Smooth muscle cell (in vitro differentiated cells): Measurements from ENCODE around the gene TUT1. TPM values are rescaled to one million over a fixed set of nuclear protein-coding genes. Genes with fewer than 3 reads are reported as not detected.

Source experiments
- DNase-seq: peaks from one replicate; lab custom pipeline; 2025; ENCODE audit not compliant: unreplicated experiment; lab: John Stamatoyannopoulos, UW
- H2AFZ ChIP-seq: fragments of 200-600 bp; sonication (generic); 2 replicates; pipeline ENCODE4 v1.6.0; 2016; ENCODE audit warnings: antibody characterized with exemption, low read depth, mild to moderate bottlenecking
- H3F3A ChIP-seq: fragments of 200-600 bp; sonication (generic); 2 replicates; pipeline ENCODE4 v1.6.0; 2017; ENCODE audit warnings: antibody characterized with exemption, low read depth
- H3K27ac ChIP-seq: fragments of 200-600 bp; sonication (generic); 2 replicates; pipeline ENCODE4 v1.5.1; 2016; ENCODE audit warnings: low read depth, mild to moderate bottlenecking
- H3K27me3 ChIP-seq: fragments of 200-600 bp; sonication (generic); 2 replicates; pipeline ENCODE4 v1.6.1; 2016; ENCODE audit warnings: low read depth, mild to moderate bottlenecking
- H3K36me3 ChIP-seq: fragments of 200-600 bp; sonication (generic); 2 replicates; pipeline ENCODE4 v1.5.1; 2016; ENCODE audit warnings: low read depth
- H3K4me1 ChIP-seq: fragments of 200-600 bp; sonication (generic); 2 replicates; pipeline ENCODE4 v1.5.1; 2016; ENCODE audit warnings: low read depth
- H3K4me2 ChIP-seq: fragments of 200-600 bp; sonication (generic); 2 replicates; pipeline ENCODE4 v1.6.0; 2016; ENCODE audit warnings: mild to moderate bottlenecking
- H3K4me3 ChIP-seq: fragments of 200-600 bp; sonication (generic); 2 replicates; pipeline ENCODE4 v1.5.1; 2016; ENCODE audit warnings: mild to moderate bottlenecking
- H3K79me2 ChIP-seq: fragments of 200-600 bp; sonication (generic); 2 replicates; pipeline ENCODE4 v1.6.0; 2016; ENCODE audit warnings: low read depth, mild to moderate bottlenecking
- H3K9ac ChIP-seq: fragments of 200-600 bp; sonication (generic); 2 replicates; pipeline ENCODE4 v1.6.0; 2016; ENCODE audit warnings: low read depth
- H3K9me3 ChIP-seq: fragments of 200-600 bp; sonication (generic); replicated peaks from 2 replicates; pipeline ENCODE4 v1.5.1; 2016; ENCODE audit warnings: low read depth
- H4K20me1 ChIP-seq: fragments of 200-600 bp; sonication (generic); 2 replicates; pipeline ENCODE4 v1.6.0; 2016; ENCODE audit warnings: low read depth
- CTCF ChIP-seq: fragments of 200-600 bp; sonication (generic); IDR thresholded peaks from 2 replicates; pipeline ENCODE4 v1.5.1; 2017; ENCODE audit warnings: borderline replicate concordance, mild to moderate bottlenecking, antibody characterized with exemption; ENCODE audit not compliant: insufficient read depth, poor library complexity, severe bottlenecking
- WGBS: methylation state at CpG from one replicate; pipeline ENCODE4 v1.1.7; 2016; ENCODE audit warnings: low lambda C conversion rate; 5-methylcytosine and 5-hydroxymethylcytosine counted together
- polyA plus RNA-seq: library from polyadenylated mRNA; unstranded; fragments of >200 nt; fragmentation: Nextera tagmentation; extraction: Ambion mirVana; gene quantifications from 2 replicates; pipeline ENCODE4 v1.2.1, GENCODE V29; 2016
- total RNA-seq: library from RNA; depleted of rRNA; stranded (reverse); fragments of >200 nt; gene quantifications from 2 replicates; pipeline ENCODE4 v1.2.3, GENCODE V29; 2014

The TUT1 gene, protein sequence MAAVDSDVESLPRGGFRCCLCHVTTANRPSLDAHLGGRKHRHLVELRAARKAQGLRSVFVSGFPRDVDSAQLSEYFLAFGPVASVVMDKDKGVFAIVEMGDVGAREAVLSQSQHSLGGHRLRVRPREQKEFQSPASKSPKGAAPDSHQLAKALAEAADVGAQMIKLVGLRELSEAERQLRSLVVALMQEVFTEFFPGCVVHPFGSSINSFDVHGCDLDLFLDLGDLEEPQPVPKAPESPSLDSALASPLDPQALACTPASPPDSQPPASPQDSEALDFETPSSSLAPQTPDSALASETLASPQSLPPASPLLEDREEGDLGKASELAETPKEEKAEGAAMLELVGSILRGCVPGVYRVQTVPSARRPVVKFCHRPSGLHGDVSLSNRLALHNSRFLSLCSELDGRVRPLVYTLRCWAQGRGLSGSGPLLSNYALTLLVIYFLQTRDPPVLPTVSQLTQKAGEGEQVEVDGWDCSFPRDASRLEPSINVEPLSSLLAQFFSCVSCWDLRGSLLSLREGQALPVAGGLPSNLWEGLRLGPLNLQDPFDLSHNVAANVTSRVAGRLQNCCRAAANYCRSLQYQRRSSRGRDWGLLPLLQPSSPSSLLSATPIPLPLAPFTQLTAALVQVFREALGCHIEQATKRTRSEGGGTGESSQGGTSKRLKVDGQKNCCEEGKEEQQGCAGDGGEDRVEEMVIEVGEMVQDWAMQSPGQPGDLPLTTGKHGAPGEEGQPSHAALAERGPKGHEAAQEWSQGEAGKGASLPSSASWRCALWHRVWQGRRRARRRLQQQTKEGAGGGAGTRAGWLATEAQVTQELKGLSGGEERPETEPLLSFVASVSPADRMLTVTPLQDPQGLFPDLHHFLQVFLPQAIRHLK
- total RNA-seq (3.0 and 5.5 TPM in 2 replicates), polyA plus RNA-seq (15.9 and 18.6 TPM in 2 replicates)

GRCh38 chr11:62591448-62592145, at the start of gene TUT1:
TSS of gene TUT1 (minus strand) at chr11:62591523. CDS start at chr11:62591485, 38 bp downstream.
- Histone ChIP-seq H3K36me3 (no peaks in the 10 kb centered on the region), H3K27me3 (no peaks in the 10 kb centered on the region), H3K79me2 (peaks cover 18% of the 10 kb centered on the region), H3K4me1 (no peaks in the 10 kb centered on the region), H2AFZ (peak within 1 kb of the TSS; percentile 80), H3K27ac (peak within 1 kb of the TSS; percentile 90), H3K4me3 (peak within 1 kb of the TSS; percentile 84), H3K9me3 (no peaks in the 10 kb centered on the region), H3K4me2 (peak within 1 kb of the TSS; percentile 91), H3K9ac (peak within 1 kb of the TSS; percentile 92), H3F3A (peaks cover 14% of the 10 kb centered on the region), H4K20me1 (no peaks in the 10 kb centered on the region)
- under 1% methylated on average over 58 of the region's 58 CpGs for WGBS
- no peak for TF ChIP-seq CTCF
- DNase-seq: peak; percentile 77

DNA sequence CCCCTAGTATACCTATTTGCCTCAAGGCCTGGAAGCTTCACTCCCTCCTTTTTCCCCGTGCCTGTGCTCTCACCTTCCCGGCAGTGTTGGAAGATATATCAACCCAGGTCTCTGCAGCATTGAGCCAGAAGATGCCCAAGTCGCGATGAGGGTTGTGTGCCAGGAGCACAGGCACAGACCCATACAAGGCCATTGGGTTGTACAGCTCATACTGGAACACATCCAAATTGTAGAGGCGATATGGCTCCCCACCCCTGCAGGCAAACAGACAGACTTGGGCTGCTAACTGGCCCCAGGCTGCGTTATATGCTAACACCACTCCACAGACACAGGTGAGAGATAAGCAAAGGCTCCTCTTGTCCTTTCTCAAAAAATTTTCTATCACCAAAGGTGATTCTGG, 41.2 kb upstream of the TUT1 start:
- peaks cover 21% of the 10 kb centered on the region for H3K36me3 ChIP-seq
- H3K9me3 ChIP-seq: no peaks in the 10 kb centered on the region
- H4K20me1 ChIP-seq: no peaks in the 10 kb centered on the region
- no peak overlapping the region for H2AFZ ChIP-seq
- no peaks in the 10 kb centered on the region for H3K4me1 ChIP-seq
- H3K27ac ChIP-seq: no peak overlapping the region
- no peak overlapping the region for H3K9ac ChIP-seq
- no peak for TF ChIP-seq CTCF
- no peak overlapping the region for H3K4me2 ChIP-seq
- no peak for DNase-seq
- no peak overlapping the region for H3K4me3 ChIP-seq
- peaks cover 4% of the 10 kb centered on the region for H3F3A ChIP-seq
- H3K79me2 ChIP-seq: peaks cover 3% of the 10 kb centered on the region
- 93% methylated on average over 6 of the region's 6 CpGs for WGBS
- H3K27me3 ChIP-seq: no peaks in the 10 kb centered on the region

GRCh38 chr11:62627713-62628112, 36.4 kb upstream of the TUT1 start:
- no peaks in the 10 kb centered on the region for H3K4me1 ChIP-seq
- DNase-seq: no peak
- H3K4me3 ChIP-seq: no peak overlapping the region
- H4K20me1 ChIP-seq: no peaks in the 10 kb centered on the region
- TF ChIP-seq CTCF: no peak
- peaks cover 16% of the 10 kb centered on the region for H3F3A ChIP-seq
- H3K79me2 ChIP-seq: no peaks in the 10 kb centered on the region
- H3K27ac ChIP-seq: no peak overlapping the region
- H2AFZ ChIP-seq: no peak overlapping the region
- H3K9me3 ChIP-seq: no peaks in the 10 kb centered on the region
- no peak overlapping the region for H3K4me2 ChIP-seq
- H3K36me3 ChIP-seq: peaks cover 13% of the 10 kb centered on the region
- 89% methylated on average over 3 of the region's 3 CpGs for WGBS
- no peak overlapping the region for H3K9ac ChIP-seq
- no peaks in the 10 kb centered on the region for H3K27me3 ChIP-seq
